DOHH2 (cell line): ENCODE measurements around the gene CAPZB.

Experiments used
- CTCF ChIP-seq: fragments of 200-600 bp; sonication (generic); IDR thresholded peaks from one replicate; pipeline ENCODE4 v1.5.1; 2014; ENCODE audit warnings: antibody characterized with exemption, mild to moderate bottlenecking, low read depth, low read length; ENCODE audit not compliant: poor library complexity, severe bottlenecking
- EZH2phosphoT487 ChIP-seq: fragments of 200-600 bp; sonication (generic); IDR thresholded peaks from 2 replicates; pipeline ENCODE4 v1.6.1; 2017; ENCODE audit warnings: borderline replicate concordance, mild to moderate bottlenecking, antibody characterized with exemption, low read length, moderate library complexity, mixed read lengths

GRCh38 chr1:19331262-19331878 is 154.0 kb downstream of the CAPZB start:
- TF ChIP-seq CTCF = no peak
- no peak for TF ChIP-seq EZH2phosphoT487
